Islet precursor cell (in vitro differentiated cells): ENCODE data around the gene BBS9.
"Not testable (repeated sequence)": the region's sequence is repeated elsewhere in the genome, so short reads cannot be mapped to it uniquely, and the experiment has no call there.

Source experiments
- DNase-seq: peaks from one replicate; pipeline ENCODE4 v3.0.0-alpha.2; 2018

The BBS9 gene

DNA sequence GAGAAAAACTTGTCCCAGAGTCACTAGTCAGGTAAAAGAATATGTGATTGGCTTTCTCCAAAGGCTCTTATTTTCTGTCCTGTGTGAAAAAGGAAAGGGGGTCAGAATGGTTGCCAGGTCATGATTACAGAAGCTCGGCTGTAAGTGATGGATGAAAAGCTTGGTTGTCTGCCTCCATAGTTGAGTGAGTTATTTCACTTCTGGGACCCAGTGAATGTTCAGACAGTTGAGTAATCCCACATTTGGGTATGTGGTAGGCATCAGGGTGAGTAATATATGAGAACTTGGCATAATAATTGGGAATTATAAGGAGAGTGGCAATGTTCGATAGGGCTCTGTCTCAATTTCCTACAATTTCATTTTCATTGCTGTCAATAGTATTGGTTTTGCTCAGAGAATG lies 72.5 kb downstream of the BBS9 start:
- no peak for DNase-seq

DNA sequence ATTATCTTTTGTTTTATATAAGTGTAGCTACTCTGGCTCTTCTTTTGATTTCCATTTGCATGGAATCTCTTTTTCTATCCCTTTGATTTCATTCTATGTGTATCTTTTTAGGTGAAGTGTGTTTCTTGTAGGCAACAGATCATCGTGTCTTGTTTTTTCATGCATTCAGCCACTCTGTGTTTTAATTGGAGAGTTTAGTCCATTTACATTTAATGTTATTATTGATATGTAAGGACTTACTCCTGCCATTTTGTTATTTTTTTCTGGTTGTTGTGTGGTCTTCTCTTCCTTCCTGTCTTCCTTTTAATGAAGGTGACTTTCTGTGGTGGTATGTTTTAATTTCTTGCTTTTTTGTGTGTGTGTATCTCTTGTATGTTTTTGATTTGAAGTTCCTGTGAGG lies 81.6 kb downstream of the BBS9 start:
- DNase-seq, result no peak

DNA sequence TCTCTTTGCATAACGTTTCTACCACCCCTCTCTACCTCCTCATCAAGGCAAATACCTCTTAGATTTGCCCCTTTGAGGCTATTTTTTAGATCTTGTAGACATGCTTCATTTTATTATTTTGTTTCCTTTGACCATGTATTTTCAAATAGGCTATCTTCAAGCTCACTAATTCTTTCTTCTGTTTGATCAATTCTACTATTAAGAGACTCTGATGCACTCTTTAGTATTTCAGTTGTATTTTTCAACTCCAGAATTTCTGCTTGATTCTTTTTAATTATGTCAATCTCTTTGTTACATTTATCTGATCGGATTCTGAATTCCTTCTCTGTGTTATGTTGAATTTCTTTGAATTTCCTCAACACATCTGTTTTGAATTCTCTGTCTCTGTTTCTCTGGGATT lies 82.8 kb downstream of the BBS9 start:
- no peak for DNase-seq

DNA sequence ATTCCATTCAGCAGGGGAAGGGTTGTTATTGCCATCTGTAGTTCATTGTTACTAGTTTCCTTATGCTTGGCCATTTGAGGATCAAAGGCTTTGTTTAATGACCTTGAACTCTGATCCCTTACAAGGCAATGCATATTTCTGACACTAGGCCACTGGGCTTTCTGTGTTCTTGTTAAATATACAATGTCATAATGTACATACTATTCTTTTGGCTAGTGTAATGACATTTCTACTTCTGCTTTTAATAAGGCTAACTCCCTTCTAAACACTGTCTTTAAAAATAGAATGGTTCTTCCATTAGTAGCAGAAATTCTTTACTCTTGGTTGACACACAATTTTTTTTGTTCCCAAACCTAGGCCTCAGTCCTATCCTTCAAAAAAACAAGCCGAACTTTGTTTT lies 86.6 kb downstream of the BBS9 start:
- DNase-seq, result no peak

DNA sequence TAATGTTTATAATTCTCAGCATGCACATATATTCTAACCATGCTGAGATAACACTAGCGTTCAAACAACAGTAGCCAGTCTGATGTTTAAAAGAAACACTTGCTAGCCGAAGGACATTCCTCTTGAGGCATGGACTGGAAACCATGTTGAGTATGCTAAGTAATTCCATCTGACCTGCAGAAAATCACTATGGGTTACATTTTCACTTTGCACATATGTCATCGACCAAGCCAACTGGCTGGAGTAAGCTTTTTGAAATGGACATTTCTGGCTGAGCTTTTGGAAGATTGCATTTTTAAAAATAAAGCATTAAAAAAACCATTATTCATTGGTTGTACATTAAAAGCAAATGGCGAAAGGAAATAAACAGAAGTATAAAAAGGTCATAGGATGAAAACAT lies 88.2 kb downstream of the BBS9 start:
- DNase-seq, result no peak

DNA sequence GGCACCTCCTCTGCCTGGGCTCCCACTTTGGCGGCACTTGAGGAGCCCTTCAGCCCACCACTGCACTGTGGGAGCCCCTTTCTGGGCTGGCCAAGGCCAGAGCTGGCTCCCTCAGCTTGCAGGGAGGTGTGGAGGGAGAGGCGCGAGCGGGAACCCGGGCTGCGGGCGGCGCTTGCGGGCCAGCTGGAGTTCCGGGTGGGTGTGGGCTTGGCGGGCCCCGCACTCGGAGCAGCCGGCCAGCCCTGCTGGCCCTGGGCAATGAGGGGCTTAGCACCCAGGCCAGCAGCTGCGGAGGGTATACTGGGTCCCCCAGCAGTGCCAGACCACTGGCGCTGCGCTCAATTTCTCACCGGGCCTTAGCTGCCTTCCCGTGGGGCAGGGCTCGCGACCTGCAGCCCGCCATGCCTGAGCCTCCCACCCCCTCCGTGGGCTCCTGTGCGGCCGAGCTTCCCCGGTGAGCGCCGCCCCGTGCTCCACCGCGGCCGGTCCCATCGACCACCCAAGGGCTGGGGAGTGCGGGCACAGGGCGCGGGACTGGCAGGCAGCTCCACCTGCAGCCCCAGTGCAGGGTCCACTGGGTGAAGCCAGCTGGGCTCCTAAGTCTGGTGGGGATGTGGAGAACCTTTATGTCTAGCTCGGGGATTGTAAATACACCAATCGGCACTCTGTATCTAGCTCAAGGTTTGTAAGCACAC lies 89.6 kb downstream of the BBS9 start:
- DNase-seq, result not testable (repeated sequence)

DNA sequence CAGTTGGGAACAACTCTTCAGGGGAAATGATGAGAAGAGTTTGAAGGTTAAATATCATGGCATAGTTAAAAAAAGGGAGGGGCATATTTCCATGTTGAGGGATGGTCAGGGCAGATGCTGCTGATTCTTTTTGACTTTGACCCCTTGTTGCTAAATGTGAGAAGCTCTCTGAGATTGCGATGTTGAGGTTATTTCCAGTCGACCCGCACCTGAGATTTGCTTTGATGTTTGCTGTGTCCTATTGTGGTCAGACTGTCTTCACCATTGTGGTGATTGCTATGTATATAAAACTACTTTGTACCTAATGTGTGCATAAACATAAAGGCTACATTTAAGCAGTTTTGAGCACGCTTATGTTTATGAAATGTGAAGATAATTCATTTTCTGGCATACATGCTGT lies 90.9 kb downstream of the BBS9 start:
- no peak for DNase-seq

DNA sequence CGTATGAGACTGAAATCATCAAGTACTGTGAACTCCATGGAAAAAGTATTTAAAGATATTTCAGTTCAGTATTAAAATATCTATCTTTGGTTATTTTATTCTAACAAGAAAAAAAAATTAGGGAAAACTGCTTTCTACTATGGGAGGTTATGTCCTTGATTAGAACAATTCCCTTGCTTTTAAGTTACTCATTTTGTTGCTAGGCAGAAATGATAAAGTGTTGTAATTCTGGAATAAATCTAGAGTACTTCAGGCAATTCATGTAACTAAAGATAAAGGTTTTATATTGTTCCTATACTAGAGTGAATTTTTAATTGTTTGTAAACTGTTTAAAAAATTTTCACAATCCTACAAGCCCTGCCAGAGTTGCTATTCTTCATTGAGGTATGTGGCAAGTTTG lies 92.0 kb downstream of the BBS9 start:
- no peak for DNase-seq

DNA sequence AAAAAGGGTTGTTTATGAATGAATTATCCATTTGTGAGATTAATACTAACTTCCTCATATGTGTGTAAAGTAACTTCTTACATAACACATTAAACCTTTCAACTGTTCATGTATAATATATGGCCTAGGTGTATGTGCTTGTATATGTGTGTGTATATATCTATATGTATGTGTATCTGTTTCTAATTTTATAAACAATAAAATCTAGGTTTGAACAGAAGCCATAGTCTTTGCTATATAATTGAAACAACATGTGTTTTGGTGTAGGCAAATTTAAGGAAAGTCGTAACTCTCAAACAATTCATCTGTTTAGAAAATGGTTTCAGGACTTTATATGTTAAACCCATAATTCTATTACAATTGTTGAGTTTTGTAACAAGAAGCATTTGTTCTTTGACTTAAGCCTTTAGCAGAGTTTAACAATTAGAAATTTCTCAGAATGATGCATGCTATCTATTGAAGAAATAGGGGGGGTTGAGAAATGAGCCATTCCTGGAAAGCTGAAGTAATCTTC lies 103.3 kb downstream of the BBS9 start:
- no peak for DNase-seq

DNA sequence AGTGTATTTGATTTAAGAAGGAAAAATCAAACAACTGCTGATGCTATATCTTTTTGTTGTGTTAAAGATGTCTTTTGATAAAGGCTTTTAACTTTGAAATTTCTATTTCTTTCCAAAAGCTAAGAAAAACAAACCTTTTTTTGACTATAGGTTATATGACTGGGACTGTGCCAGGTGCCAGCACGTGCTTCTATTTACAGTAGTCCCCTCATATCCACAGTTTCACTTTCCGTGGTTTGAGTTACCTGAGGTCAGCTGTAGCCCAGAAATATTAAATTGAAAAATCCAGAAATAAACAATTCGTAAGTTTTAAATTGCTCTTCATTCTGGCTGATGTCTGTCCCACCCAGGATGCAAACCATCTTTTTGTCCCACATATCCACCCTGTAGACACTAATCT lies 104.3 kb downstream of the BBS9 start:
- DNase-seq, result no peak

DNA sequence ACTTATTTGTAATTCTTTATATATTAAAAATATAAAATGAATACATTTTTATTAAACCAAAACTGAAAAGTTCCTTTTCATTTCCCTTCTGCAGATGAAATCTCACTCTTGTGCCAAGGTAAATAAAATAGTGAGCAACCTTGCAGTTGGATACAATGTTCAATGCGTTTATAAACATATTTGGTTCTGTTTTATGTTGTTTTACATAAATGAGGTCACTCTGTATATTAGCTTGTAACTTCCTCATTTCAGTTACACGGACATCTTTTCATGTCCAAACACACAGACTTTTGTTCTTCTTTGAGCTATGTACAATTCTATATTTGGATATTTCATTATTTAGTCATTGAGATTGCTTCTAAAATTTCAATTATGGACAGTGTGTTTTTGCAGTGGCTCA lies 107.7 kb downstream of the BBS9 start:
- DNase-seq, result no peak

DNA sequence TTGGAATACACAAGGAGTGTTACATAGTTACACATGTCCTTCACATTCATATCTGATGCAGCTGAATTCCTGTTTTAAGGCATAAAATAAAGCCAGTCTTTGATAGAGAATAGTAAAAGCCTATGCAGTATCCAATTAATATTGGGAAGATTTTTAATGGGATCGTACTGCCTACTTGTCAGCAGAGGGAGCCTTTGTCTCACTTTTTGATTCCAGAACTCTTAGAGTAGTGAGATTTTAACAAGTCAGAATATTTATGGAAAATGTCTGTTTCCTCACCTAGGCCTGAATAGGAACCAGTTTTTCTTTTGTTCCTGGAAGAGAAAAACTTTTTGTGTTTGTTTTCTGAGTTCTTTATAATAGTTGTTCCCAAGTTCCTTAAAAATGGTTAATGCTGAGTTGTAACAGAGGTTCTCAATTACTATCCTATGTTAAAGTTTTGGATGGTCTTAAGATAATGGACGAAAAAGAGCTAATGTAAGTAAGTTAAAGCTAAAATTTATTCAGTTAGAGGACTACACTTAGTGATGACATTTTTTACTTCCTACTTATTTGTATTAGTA lies 114.0 kb downstream of the BBS9 start:
- DNase-seq, result no peak

DNA sequence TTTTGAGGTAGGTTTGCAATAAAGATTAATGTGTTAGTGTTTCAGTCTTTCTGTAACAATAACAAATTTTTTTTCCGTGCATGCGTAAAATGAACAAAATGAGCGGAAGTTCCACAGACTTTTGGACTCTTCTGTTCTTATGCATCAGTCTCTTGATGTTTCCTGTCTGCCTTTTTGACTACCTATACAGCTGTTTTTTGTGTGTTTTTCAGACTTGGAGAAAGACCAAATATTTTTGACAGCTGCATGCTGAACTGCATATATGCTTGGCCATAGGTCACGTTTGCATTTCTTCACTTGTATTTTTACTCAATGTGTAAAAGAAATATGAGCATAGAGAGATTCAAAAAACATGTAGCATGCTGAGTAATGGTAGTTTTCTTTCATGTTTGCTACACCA lies 119.3 kb downstream of the BBS9 start:
- DNase-seq, result no peak

DNA sequence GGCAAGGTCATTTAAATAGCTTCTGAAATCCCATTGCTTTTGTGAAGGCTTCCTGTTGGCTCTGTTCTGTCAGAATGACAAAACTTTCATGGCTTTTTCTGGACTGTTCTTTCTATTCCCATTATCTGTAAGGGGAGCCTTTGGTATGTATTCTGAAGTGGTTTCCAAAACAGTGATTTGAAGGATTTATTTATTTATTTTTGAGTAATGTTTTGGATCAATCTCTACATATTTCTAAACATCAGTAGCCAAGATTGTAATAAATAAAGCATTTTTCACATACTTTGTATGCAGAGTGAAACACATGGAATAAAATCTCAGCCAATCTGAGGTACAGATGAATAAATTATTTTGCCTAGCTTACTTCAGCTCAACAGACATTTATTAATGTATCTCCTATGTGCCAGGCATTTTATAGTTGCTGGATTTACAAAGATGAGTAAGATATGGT lies 121.1 kb downstream of the BBS9 start:
- no peak for DNase-seq

DNA sequence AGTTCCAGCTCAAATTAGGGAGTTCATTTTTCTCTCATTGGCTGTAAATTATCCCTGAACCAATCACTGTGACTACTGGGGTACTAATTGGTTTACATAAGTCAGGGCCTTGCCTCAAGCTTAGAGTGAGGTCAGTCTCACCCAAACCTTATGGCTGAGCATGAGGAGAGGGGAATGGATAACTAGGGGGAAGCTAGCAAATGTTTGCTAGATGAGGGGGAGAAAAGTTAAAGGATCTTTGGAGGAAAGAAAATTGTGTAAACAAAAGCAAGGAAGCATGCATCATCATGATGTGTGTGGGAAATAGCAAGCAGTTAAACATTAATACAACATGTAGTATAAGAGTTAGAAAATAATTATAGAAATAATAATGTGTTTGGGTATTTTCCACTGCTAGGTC lies 121.9 kb downstream of the BBS9 start:
- no peak for DNase-seq

DNA sequence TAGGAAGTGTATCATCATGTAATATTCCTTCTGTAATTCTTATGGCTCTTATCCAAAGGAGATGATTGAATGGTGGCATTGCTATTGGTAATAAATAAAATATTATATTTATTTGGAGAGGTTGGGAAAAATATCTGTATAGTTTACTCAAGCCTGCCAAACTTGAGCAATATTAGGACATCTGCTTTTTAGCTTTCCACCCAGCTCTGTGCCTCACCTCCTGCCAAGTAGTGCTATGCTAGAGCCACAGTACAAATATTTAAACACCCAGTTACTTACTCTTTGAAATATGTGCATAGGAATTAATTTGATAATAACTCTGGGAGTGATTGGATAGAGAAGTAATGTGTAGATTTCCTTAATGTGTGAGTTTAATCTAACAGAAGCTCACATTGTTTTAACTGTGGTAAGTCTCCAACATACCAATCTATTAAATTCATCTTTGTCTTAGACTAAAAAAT lies 129.2 kb downstream of the BBS9 start:
- no peak for DNase-seq

DNA sequence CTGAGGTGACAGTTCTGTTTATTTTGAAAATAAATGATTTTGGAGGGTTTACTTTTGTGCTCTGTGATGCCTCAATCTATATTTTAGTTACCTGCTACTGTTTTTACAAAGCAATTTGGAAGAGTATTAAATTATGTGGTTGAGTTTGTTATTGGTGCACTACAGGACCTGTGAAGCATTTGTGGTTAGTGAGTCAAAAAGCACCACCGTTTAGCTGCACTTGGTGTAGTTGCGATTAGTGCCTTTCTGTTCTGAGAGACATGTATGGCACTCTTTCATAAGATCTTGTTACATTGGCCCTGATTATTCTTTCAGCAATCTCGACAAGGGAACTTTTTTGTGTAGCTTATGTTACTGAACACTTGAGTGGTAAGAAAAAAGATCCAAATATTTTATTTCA lies 132.2 kb downstream of the BBS9 start:
- DNase-seq, result no peak

DNA sequence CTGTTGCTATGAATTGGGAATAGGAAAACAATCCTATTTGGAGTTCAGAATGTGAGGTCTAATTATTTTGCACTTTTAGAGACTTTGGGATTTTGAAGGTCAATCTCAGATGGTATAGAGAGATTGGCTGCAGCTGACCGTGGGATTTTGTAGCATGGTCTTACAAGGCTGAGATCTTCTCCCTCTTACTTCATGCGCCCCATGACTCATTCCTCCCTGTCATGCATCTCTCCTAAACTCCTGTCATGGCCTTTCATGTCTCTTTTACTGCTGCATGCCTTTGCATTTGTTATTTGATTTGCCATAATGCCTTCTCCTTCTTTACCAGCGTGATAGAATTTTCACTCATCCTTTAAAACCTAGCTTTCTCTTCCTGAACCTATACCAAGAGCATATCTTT lies 133.1 kb downstream of the BBS9 start:
- DNase-seq, result peak; percentile 55

DNA sequence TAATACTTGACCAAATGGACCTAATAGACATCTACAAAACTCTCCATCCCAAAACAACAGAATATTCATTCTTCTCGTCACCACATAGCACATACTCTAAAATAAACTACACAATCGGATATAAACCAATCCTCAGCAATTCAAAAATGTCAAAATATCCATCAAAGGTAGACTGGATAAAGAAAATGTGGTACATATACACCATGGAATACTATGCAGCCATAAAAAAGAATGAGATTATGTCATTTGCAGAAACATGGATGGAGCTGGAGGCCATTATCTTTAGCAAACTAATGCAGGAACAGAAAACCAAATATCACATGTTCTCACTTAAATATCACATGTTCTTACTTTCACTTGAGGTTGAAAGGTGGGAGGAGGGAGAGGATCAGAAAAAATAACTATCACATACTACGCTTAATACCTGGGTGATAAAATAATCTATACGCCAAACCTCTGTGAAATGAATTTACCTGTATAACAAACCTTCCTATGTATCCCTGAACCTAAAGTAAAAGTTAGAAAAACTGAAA lies 142.5 kb downstream of the BBS9 start:
- DNase-seq, result not testable (repeated sequence)

DNA sequence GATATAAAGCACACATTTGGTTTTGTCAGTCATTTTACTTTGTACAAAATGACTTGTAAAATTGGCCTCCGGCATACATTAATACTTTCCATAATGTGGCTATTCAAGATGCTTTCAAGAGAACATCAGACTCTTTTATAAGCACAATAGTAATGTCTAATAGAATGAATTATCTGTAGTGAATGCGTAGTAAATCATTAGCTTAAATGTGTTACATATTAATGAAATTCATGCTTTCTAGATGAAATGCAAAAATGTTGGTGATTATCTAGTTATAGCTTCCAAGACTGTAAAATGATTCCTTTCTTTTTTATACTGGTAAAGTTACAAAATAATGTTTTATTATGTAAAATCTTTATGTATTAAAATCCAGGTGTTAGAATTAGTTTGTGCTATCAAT lies 144.0 kb downstream of the BBS9 start:
- DNase-seq, result no peak

DNA sequence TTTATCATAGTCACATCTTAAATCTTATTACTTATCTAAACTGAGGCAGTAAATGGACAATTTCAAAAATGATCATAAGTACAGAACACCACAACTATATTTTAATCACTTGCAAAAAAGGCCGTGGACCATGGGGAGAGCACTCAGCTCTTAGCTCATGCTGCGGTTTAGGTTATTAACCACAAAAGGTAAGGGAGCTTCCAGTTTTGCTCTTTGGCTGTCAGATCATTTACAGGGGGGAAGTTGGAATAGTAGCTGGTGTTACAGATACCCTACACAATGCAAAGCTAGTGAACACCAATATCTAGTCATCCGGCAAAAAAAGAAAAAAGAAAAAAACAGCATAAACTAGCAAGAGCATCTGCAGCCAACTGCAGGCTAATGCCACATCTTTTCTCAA lies 147.0 kb downstream of the BBS9 start:
- DNase-seq, result no peak

DNA sequence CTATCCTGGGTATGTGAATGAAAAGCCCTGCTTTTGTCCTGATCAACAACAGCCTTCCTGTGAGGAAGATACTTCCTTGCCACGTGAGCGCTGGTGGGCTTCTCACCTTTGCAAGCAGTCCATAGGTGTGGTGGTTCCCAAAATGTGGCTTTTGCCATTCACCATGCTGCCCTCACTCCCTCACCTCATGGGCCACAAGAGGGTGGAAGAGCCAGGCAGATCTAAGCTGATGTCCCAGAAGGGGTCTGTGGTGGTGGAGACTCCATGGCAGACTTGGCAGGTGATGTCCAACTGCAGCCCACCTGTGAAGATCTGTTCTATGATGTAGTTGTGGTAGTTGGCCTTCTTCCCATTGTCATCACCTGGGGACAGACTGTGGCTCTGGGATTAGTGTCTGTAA lies 147.4 kb downstream of the BBS9 start:
- no peak for DNase-seq

DNA sequence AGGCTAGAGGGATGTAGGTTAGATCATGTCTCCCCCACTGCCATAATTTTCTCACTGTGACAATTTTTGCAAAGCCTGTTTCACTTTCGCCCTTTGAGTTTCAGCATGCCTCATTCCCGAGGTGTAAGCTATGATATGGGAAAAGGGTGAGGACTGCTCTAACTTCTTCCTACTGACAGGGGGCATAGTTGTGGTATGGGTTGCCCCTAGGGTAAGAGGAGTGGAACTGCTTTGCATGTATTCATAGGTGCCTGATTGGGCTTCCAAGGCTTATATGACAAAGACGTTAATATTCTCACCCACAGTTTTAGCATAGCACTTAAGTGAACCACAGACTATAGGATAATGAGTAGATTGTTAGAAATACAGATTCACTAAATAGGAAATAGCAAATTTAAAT lies 148.7 kb downstream of the BBS9 start:
- no peak for DNase-seq

DNA sequence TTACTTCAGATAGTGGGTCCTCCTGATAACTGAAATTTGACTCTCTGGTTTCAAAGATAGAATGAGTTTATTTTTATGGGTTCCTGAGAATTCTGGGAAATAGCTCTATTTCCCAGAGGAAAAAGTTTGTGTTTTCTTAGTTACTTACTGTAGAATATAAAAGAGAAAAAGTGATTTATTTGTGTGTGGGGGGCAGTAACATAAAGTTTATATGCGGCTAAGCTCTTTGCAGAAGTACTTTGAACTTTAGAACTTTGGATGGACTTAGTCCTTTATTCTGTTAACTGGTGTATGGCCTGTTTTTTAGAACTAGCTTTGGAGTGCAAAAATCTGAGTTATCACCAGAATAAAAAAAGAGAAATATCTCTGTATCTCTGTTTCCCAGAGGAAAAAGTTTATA lies 157.1 kb downstream of the BBS9 start:
- no peak for DNase-seq

DNA sequence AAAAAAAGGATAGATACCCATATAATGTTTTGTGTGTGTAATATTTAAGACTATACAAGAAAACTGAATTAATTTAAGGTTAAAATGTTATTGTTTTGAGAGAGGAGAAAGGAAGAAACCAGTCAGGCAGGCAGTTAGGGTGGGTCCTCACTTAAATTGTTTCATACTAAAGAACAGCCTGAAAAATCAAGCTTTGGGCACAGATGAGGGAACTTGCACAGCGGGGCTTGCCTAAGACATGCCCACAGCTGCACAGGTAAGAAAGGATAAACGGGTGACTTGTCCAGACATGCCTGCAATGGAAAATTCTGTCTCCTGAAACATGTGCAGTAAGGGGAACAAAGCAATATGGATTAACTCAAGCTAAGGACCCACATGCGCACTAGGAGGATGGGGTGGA lies 158.4 kb downstream of the BBS9 start:
- no peak for DNase-seq
